Measurements from ENCODE around the gene TMEM243.

DNA sequence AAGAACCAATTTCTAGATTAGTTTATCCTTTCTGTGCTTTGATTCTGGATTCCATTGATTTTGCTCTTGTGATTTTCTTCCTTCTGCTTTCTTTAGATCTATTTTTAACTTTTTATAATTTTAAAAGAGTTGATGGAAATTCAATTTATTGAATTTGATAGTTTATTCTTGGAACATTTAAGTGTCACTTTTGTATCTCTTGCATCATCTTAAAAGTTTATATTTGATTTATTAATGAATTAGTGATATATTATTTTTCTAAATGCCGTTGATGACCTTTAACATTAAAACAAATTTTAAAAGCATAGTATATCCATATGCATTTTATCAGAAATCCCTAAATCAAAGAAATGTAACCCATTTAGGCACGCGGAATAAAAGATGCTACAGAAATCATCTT, 40.4 kb downstream of the TMEM243 start:
- TF ChIP-seq, protein P1, sequence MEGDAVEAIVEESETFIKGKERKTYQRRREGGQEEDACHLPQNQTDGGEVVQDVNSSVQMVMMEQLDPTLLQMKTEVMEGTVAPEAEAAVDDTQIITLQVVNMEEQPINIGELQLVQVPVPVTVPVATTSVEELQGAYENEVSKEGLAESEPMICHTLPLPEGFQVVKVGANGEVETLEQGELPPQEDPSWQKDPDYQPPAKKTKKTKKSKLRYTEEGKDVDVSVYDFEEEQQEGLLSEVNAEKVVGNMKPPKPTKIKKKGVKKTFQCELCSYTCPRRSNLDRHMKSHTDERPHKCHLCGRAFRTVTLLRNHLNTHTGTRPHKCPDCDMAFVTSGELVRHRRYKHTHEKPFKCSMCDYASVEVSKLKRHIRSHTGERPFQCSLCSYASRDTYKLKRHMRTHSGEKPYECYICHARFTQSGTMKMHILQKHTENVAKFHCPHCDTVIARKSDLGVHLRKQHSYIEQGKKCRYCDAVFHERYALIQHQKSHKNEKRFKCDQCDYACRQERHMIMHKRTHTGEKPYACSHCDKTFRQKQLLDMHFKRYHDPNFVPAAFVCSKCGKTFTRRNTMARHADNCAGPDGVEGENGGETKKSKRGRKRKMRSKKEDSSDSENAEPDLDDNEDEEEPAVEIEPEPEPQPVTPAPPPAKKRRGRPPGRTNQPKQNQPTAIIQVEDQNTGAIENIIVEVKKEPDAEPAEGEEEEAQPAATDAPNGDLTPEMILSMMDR (IDR thresholded peaks at IDR 0.05): no peak
- TF ChIP-seq EP300 (IDR thresholded peaks at IDR 0.05; ENCODE audit: low read depth) (no peak), POLR2A (IDR thresholded peaks at IDR 0.05) (no peak), POLR2AphosphoS5 (IDR thresholded peaks at IDR 0.05) (no peak)

Data from transverse colon (tissue), 4 donors.